Nephron progenitor cell (in vitro differentiated cells): ENCODE results near the gene AOPEP.

Experiments
- DNase-seq: peaks from one replicate; pipeline ENCODE4 v3.0.0; 2021
- H3K27ac Mint-ChIP-seq: 2 replicates; pipeline ENCODE4 v1.8.0; 2021; ENCODE audit warnings: mild to moderate bottlenecking, moderate library complexity, mixed read lengths
- H3K27me3 Mint-ChIP-seq: 2 replicates; pipeline ENCODE4 v1.8.0; 2021; ENCODE audit warnings: mild to moderate bottlenecking, low read depth, mixed read lengths; ENCODE audit not compliant: poor library complexity
- H3K36me3 Mint-ChIP-seq: 2 replicates; pipeline ENCODE4 v1.8.0; 2021; ENCODE audit warnings: low read depth, mixed read lengths
- H3K4me1 Mint-ChIP-seq: 2 replicates; pipeline ENCODE4 v1.8.0; 2021; ENCODE audit warnings: mixed read lengths
- H3K4me3 Mint-ChIP-seq: 2 replicates; pipeline ENCODE4 v1.8.0; 2021; ENCODE audit warnings: mild to moderate bottlenecking, moderate library complexity, mixed read lengths
- H3K9me3 Mint-ChIP-seq: 2 replicates; pipeline ENCODE4 v1.8.0; 2021; ENCODE audit warnings: mild to moderate bottlenecking, moderate library complexity, mixed read lengths
- TF ChIP-seq, protein P1 (sequence below): fragments of 200-600 bp; sonication (generic); IDR thresholded peaks from 2 replicates; pipeline ENCODE4 v1.5.0; 2021; ENCODE audit warnings: antibody characterized with exemption

The AOPEP gene

DNA sequence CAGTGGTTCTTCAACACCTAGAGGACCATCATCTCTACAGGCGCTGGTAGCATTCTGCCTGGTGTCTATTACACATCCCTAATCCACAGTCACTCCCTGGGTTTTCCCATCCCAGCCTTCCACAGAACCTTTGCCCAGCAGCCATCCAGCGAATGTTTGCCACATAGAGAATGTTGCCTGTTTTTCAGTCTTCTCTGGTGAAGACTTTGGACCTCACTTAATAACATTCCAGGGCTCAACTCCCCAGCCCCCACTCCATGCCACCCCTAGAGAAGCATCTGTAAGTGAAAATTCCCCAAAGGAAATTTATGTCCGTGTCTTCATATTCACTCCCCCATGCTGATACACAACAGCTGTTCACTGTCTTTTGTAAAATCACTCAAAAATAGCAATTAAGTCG is 249.6 kb downstream of the AOPEP start:
- Mint-ChIP-seq H3K4me3 (peak overlapping the region; percentile 54), H3K27me3 (peaks cover 10% of the 10 kb centered on the region), H3K4me1 (peaks cover 97% of the 10 kb centered on the region), H3K27ac (no peak overlapping the region), H3K36me3 (no peaks in the 10 kb centered on the region), H3K9me3 (no peaks in the 10 kb centered on the region)
- DNase-seq, result no peak
- TF ChIP-seq, protein P1, sequence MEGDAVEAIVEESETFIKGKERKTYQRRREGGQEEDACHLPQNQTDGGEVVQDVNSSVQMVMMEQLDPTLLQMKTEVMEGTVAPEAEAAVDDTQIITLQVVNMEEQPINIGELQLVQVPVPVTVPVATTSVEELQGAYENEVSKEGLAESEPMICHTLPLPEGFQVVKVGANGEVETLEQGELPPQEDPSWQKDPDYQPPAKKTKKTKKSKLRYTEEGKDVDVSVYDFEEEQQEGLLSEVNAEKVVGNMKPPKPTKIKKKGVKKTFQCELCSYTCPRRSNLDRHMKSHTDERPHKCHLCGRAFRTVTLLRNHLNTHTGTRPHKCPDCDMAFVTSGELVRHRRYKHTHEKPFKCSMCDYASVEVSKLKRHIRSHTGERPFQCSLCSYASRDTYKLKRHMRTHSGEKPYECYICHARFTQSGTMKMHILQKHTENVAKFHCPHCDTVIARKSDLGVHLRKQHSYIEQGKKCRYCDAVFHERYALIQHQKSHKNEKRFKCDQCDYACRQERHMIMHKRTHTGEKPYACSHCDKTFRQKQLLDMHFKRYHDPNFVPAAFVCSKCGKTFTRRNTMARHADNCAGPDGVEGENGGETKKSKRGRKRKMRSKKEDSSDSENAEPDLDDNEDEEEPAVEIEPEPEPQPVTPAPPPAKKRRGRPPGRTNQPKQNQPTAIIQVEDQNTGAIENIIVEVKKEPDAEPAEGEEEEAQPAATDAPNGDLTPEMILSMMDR, result no peak

DNA sequence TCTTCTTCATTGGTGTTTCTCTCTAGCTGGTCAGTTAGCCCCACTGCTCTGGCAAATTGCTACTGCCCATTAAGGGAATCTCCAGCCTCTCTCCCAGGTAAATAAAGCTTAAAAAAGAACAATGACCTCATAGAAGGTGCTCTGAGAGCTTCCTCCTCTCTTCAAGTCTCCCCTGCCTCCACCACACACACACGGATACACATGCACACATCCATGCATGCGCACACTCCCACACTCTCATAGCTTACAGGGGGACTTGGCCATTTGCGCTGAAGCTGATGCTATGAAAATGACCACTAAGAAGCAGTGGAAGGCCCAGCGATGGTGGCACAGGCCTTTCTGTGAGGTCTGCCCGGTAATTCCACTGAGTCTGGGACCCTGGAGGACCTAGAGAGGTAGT is 250.9 kb downstream of the AOPEP start:
- Mint-ChIP-seq H3K36me3 (no peaks in the 10 kb centered on the region), H3K27ac (no peak overlapping the region), H3K4me1 (peaks cover 97% of the 10 kb centered on the region), H3K9me3 (no peaks in the 10 kb centered on the region), H3K4me3 (no peak overlapping the region), H3K27me3 (peaks cover 10% of the 10 kb centered on the region)
- TF ChIP-seq, protein P1, result no peak
- DNase-seq, result no peak

DNA sequence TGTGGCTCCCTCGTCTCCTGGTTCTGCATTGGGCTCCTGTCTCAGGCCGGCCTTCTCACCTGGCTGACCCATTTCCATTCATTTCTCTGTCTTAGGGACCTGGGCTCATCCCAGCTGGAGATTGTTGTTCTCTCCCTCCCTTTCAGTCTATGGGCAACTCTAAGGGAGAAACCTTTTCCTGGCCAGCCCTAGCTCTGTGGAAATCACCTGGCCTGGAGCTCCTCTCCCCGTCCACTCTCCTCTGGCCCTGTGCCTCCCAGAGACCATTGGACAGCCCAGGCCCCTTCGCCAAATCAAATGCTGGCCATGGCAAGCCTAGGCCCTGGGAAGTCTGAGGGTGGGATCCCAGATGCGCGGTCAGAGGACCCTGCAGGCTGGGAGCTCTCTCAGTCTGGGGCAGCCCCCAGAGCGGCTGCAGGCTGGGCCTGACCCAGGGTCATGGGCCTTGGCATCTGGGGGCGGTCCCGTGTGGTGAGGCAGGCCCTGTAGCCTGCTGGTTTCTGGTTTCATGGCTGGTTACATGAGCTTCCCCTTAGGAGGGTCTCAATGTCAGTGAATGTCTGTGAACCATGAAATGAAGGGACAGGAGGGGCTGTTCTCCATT is 253.5 kb downstream of the AOPEP start:
- Mint-ChIP-seq H3K4me3 (peak overlapping the region; percentile 42), H3K27ac (peak overlapping the region; percentile 96), H3K4me1 (peaks cover 85% of the 10 kb centered on the region)

DNA sequence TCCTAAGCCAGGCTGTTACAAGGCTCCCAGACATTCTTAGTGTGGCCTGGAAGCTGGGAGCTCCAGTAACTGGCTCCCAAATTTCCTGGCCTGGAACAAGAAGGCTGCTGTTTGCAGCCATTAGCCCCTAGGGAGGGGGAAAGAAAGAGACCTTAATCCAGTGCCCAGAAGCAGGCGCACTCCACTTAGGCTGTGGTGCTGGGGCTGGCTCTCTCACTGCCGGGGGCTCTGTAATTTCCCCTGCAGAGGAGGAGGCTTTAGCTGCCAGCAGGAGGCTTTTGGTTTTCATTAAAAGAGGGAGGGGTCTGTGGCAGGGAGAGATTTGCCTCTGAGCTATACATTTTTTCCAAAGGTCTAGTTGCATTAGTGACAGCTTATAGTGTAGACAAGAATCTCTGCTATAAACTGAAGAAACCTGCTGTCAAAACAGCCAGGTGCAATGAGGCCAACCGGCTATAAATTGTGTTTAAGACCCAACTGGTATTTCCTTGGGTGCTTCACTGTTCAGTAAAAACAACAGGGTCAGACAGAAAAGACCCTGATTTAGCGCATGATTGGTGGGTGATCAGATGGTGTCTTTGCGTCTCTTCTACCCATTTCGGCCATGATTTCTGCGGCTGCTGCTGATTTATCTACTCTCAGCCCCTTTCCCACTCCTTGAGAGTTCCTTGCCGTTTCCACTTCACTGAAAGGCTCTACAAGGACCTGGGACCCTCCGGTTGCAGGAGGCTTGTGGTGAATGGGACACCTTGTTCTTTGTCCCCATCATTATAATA is 254.6 kb downstream of the AOPEP start:
- H3K4me1 Mint-ChIP-seq, result peaks cover 76% of the 10 kb centered on the region
- TF ChIP-seq, protein P1, result no peak
- H3K27me3 Mint-ChIP-seq, result peaks cover 6% of the 10 kb centered on the region
- H3K4me3 Mint-ChIP-seq, result peak overlapping the region; percentile 42
- peak; percentile 43 for DNase-seq
- H3K36me3 Mint-ChIP-seq, result peaks cover 6% of the 10 kb centered on the region
- H3K27ac Mint-ChIP-seq, result peak overlapping the region; percentile 96
- no peaks in the 10 kb centered on the region for H3K9me3 Mint-ChIP-seq

More for the DNA sequence above, 253.5 kb downstream of the AOPEP start:
- DNase-seq, result peak; percentile 70
- peaks cover 10% of the 10 kb centered on the region for H3K27me3 Mint-ChIP-seq
- H3K9me3 Mint-ChIP-seq, result no peaks in the 10 kb centered on the region
- TF ChIP-seq, protein P1, result no peak
- H3K36me3 Mint-ChIP-seq, result peaks cover 5% of the 10 kb centered on the region

DNA sequence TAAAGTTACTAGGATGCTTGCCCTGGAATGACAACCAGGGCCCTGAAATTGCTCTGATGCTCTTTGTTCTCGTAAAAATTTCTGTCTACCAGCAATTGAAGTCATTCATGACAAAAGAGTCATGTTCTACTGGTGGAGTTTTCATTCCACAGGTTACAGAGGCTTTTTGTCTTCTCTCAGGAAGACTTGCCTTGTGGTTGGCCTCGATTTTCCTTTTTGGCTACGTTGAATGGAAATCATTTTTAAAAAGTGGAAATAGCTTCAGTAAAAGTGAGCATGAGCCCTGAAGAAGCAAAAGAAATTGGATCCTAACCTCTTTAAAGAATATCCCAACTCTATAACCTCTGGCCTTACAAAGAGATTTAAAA is 255.2 kb downstream of the AOPEP start:
- Mint-ChIP-seq H3K4me3 (no peak overlapping the region), H3K27me3 (peaks cover 5% of the 10 kb centered on the region)

More for the DNA sequence above, 255.2 kb downstream of the AOPEP start:
- TF ChIP-seq, protein P1, result no peak
- DNase-seq, result no peak
- peak overlapping the region; percentile 96 for H3K27ac Mint-ChIP-seq
- peaks cover 71% of the 10 kb centered on the region for H3K4me1 Mint-ChIP-seq
- peaks cover 10% of the 10 kb centered on the region for H3K36me3 Mint-ChIP-seq
- H3K9me3 Mint-ChIP-seq, result no peaks in the 10 kb centered on the region
